ENCODE measurements around the gene FAIM. TPM values are rescaled to one million over a fixed set of nuclear protein-coding genes. Genes with fewer than 3 reads are reported as not detected.
"Not testable (repeated sequence)": the region's sequence is repeated elsewhere in the genome, so short reads cannot be mapped to it uniquely, and the experiment has no call there.

The FAIM gene
- total RNA-seq, 1 experiment from 2014 or later: 27.6 TPM

DNA sequence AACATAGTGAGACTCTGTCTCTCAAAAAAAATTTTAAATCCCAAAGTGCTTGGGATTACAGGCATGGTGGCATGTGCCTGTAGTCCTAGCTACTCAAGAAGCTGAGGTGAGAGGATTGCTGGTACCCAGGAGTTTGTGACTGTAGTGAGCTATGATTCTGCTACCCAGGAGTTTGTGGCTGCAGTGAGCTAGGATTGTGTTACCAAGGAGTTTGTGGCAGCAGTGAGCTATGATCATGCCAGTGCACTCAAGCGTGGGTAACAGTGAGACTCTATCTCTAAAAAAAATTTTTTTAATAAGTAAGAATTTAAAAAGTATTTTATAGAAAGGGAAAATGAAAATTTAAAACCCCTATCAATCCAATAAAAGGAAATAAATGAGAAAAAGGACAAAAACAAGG, 69.5 kb downstream of the FAIM start:
- DNase-seq (ENCODE audit: low spot score): no peak

DNA sequence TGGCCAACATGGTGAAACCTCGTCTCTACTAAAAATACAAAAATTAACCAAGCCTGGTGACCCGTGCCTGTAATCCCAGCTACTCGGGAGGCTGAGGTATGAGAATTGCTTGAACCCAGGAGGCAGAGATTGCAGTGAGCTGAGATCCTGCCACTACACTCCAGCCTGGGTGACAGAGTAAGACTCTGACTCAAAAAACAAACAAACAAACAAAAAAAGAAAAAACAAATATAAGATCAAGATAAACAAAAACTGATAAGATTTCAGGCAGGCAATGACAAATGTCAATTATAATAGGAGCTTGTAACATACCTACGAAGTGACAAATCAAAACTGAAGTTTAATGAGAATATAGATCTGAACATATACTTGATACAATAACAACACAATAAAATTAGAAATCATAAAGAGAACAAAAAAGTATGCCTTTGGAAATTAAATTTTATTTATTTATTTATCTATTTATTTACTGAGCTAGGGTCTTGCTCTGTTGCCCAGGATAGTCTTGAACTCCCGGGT, 70.4 kb downstream of the FAIM start:
- DNase-seq (ENCODE audit: low spot score): no peak

DNA sequence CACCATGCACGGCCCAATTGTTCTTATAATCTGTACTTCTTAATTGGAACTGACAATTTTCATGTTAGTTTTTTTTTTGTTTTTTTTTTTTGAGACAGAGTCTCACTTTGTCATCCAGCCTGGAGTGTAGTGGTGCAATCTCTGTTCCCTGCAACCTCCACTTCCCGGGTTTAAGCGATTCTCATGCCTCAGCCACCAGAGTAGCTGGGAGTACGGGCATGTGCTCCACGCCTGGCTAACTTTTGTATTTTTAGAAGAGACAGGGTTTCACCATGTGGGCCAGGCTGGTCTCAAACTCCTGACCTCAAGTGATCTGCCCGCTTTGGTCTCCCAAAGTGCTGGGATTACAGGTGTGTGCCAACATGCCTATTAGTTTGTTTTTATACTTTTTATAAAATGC, 72.4 kb downstream of the FAIM start:
- DNase-seq (ENCODE audit: low spot score): not testable (repeated sequence)

DNA sequence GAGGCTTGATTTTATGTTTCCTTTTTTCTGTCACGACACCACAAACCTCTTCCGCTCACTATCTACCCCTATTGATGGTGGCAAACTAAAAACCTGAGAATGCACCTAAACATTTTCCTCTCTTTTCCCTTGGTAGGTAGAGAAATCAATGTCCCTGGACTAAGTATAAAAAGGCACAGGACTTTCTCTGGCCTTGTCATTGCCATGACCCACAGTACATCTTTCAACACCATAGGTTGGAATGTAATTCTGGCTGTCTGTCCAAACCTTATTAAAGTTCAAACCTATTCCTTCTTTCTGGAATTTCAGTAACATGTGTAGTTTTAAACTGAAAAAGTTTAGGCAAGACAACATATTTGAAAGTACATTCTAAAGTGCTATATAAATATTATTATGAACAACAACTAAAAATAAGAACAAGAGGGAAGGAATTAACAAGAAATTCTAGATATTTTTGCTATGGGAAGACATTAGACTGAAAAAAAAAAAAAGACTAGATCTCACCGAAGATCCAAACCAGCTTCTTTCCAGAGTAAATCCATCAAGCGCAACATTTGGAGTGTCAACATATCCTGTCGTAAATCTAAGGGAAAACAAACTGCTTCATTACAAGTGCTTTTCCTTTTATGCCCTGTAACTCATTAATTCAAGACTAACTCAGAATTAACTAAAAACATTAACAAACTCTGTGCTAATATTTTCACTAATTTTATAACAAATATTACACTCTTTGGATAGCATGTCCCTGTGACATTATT, 73.1 kb downstream of the FAIM start:
- no peak for DNase-seq (ENCODE audit: low spot score)

DNA sequence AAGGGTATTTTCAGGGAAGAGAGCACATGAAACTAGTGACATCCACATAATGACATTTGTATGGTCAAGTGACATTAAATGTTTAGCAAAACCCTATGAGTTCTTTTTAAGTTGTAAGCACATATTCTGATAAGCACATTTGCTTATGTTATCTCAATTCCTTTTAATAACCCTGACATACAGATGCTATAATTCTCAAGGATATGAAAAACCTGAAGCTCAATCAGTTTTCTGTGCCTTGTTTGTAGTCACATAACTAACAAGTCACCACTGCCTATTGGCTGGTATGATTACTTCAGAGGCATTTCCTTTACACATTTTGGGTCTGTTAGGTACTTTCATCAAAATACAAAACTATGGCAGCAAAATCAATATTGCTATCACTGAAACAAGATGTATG, 74.1 kb downstream of the FAIM start:
- DNase-seq (ENCODE audit: low spot score): no peak

Other genes with a start within 250 kb of the FAIM start
- 0.16 and 0.46 TPM in 2 replicates for gene ESYT3, start 174.2 kb upstream of the FAIM start, total RNA-seq (2014; rRNA removed; shearing (Covaris generic))
- 27.0 and 30.0 TPM in 2 replicates for gene CEP70, start 14.5 kb upstream of the FAIM start, total RNA-seq (2014; rRNA removed; shearing (Covaris generic))
- 11.6 and 12.1 TPM in 2 replicates for gene PIK3CB, start 226.2 kb downstream of the FAIM start, total RNA-seq (2014; rRNA removed; shearing (Covaris generic))

All from A172 (cell line).